CD4-positive, alpha-beta T cell (primary cell): ENCODE measurements around the gene MVP. TPM values are rescaled to one million over a fixed set of nuclear protein-coding genes. Genes with fewer than 3 reads are reported as not detected.
A peak's percentile ranks its signal among the peaks of the same experiment; 100 is the strongest.

Experiments
- ATAC-seq: fragments of 200-7000 bp; cut with Tn5 transposase; one replicate; pipeline ENCODE4 v1.10.0; 2022; ENCODE audit warnings: mild to moderate bottlenecking; ENCODE audit not compliant: poor library complexity
- CTCF ChIA-PET: fragments of 350-600 bp; sonication (Branson Sonifier 250); formaldehyde crosslinking; loops from one replicate; lab custom pipeline; 2021; ENCODE audit warnings: antibody characterized with exemption, inconsistent platforms; lab: Charles Lee
- POLR2A ChIA-PET: fragments of 350-600 bp; sonication (Branson Sonifier 250); formaldehyde crosslinking; loops from one replicate; lab custom pipeline; 2021; ENCODE audit warnings: antibody characterized with exemption, inconsistent platforms; lab: Charles Lee
- DNase-seq, 14 experiments: peaks; one replicate each; pipeline ENCODE4 v3.0.0-alpha.2; 2013 to 2020; ENCODE audit warnings: mixed read lengths in 2 of 14
- H3K27ac ChIP-seq, 2 donors: one replicate each; pipeline versions ENCODE4 v1.5.1 to v1.7.0; 2013; ENCODE audit warnings: low read length in 2 of 2, low read depth in 1 of 2, mild to moderate bottlenecking in 1 of 2
- H3K27me3 ChIP-seq, 2 experiments: 1 replicate in 1 of 2; 2 replicates in 1 of 2; pipeline versions ENCODE4 v1.6.1 to v1.7.0; 2013; ENCODE audit warnings: low read length in 2 of 2, control low read depth in 1 of 2, mild to moderate bottlenecking in 1 of 2, moderate library complexity in 1 of 2; ENCODE audit not compliant: insufficient read depth in 2 of 2, control insufficient read depth in 1 of 2
- H3K36me3 ChIP-seq: one replicate; pipeline ENCODE4 v1.6.1; 2013; ENCODE audit warnings: low read length, control low read depth; ENCODE audit not compliant: insufficient read depth
- H3K4me1 ChIP-seq: one replicate; pipeline ENCODE4 v1.6.1; 2013; ENCODE audit warnings: low read length, control low read depth; ENCODE audit not compliant: insufficient read depth
- H3K4me3 ChIP-seq: one replicate; pipeline ENCODE4 v1.5.1; 2013; ENCODE audit warnings: mild to moderate bottlenecking, low read length, moderate library complexity
- H3K9me3 ChIP-seq, 2 experiments: 1 replicate in 1 of 2; 2 replicates in 1 of 2; pipeline versions ENCODE4 v1.6.1 to v1.7.0; 2013; ENCODE audit warnings: low read length in 2 of 2, mild to moderate bottlenecking in 2 of 2, control low read depth in 1 of 2, moderate library complexity in 1 of 2; ENCODE audit not compliant: control insufficient read depth in 1 of 2, insufficient read depth in 1 of 2
- H3K27ac Mint-ChIP-seq: one replicate; pipeline ENCODE4 v1.8.0; 2020; ENCODE audit warnings: mixed read lengths
- H3K27me3 Mint-ChIP-seq: one replicate; pipeline ENCODE4 v1.8.0; 2021; ENCODE audit warnings: mixed read lengths
- H3K36me3 Mint-ChIP-seq: one replicate; pipeline ENCODE4 v1.8.0; 2021; ENCODE audit warnings: low read depth, mixed read lengths
- H3K4me1 Mint-ChIP-seq: one replicate; pipeline ENCODE4 v1.8.0; 2021; ENCODE audit warnings: low read depth, mixed read lengths
- H3K4me3 Mint-ChIP-seq: one replicate; pipeline ENCODE4 v1.8.0; 2020; ENCODE audit warnings: mild to moderate bottlenecking, mixed read lengths
- H3K9me3 Mint-ChIP-seq: one replicate; pipeline ENCODE4 v1.8.0; 2020; ENCODE audit warnings: mixed read lengths
- CTCF ChIP-seq: fragments of 200-600 bp; IDR thresholded peaks from one replicate; pipeline ENCODE4 v1.8.0; 2022; ENCODE audit warnings: antibody characterized with exemption, mild to moderate bottlenecking
- intact Hi-C, 2 experiments: fragments of 100-400 bp; cut with DNase I in 1 of 2; cut with micrococcal nuclease in 1 of 2; formaldehyde crosslinking; loops; one replicate each; pipeline versions ENCODE4 v1.15.1 to v1.9.0; 2023 to 2025; cut with DNase I, micrococcal nuclease
- total RNA-seq, 174 experiments: library from RNA in 2 of 174; stranded (reverse) in 2 of 174; gene quantifications; one replicate each; pipeline ENCODE4 v1.2.3 and lab custom pipeline; 2021 to 2026

The MVP gene
- total RNA-seq, 2 experiments from 2014 or later = 115 to 118 TPM

- POLR2A ChIA-PET = no interaction called here
- Histone ChIP-seq H3K9me3 (no peaks in the 10 kb centered on the region), H3K4me3 (no peak overlapping the region), H3K36me3 (peaks cover 89% of the 10 kb centered on the region), H3K27ac (no peak overlapping the region), H3K27me3 (no peaks in the 10 kb centered on the region), H3K4me1 (no peaks in the 10 kb centered on the region)
- H3K36me3 Mint-ChIP-seq = peaks cover 90% of the 10 kb centered on the region
- no peak for DNase-seq
- H3K9me3 Mint-ChIP-seq = no peaks in the 10 kb centered on the region
- no peaks in the 10 kb centered on the region for H3K27me3 Mint-ChIP-seq
- TF ChIP-seq CTCF = no peak
- no peak overlapping the region for H3K27ac Mint-ChIP-seq
- ATAC-seq = no peak
- no peak overlapping the region for H3K4me3 Mint-ChIP-seq
- CTCF ChIA-PET = interaction anchor here (0.6 to 0.7 kb wide), 3 partner anchors 8 to 255 kb away, joined by 3 read pairs; no protein-coding TSS in a partner anchor
- peaks cover under 1% of the 10 kb centered on the region for H3K4me1 Mint-ChIP-seq
- intact Hi-C loops = no loop called here
Measured at GRCh38 chr16:29835926-29836325, 15.7 kb downstream of the MVP start.

- intact Hi-C loops = no loop called here
Measured at GRCh38 chr16:29836623-29837022, 16.4 kb downstream of the MVP start.

GRCh38 chr16:29837841-29838240, 17.6 kb downstream of the MVP start:
- H3K4me3 ChIP-seq = no peak overlapping the region
- H3K36me3 ChIP-seq = peaks cover 91% of the 10 kb centered on the region
- H3K9me3 ChIP-seq = no peaks in the 10 kb centered on the region
- no peak for ATAC-seq
- TF ChIP-seq CTCF = no peak
- POLR2A ChIA-PET = interaction anchor here (0.8 kb wide), 1 partner anchor 17 kb away, joined by 3 read pairs; no protein-coding TSS in a partner anchor
- Mint-ChIP-seq H3K36me3 (peaks cover 83% of the 10 kb centered on the region), H3K9me3 (no peaks in the 10 kb centered on the region), H3K27ac (no peak overlapping the region), H3K4me3 (no peak overlapping the region), H3K27me3 (no peaks in the 10 kb centered on the region), H3K4me1 (no peaks in the 10 kb centered on the region)
- no peak overlapping the region for H3K27ac ChIP-seq
- DNase-seq = no peak
- intact Hi-C loops = no loop called here
- H3K27me3 ChIP-seq = no peaks in the 10 kb centered on the region
- CTCF ChIA-PET = interaction anchor here (1.7 to 2.9 kb wide), 2 partner anchors 11 to 30 kb away, joined by 4 to 19 read pairs; no protein-coding TSS in a partner anchor
- H3K4me1 ChIP-seq = no peaks in the 10 kb centered on the region

More at GRCh38 chr16:29836623-29837022, 16.4 kb downstream of the MVP start:
- Mint-ChIP-seq H3K4me3 (no peak overlapping the region), H3K9me3 (no peaks in the 10 kb centered on the region), H3K4me1 (no peaks in the 10 kb centered on the region), H3K27ac (peak overlapping the region; percentile 27), H3K27me3 (no peaks in the 10 kb centered on the region), H3K36me3 (peaks cover 89% of the 10 kb centered on the region)
- CTCF ChIA-PET = interaction anchor here (0.6 to 0.7 kb wide), 2 partner anchors 12 to 255 kb away, joined by 3 to 4 read pairs; no protein-coding TSS in a partner anchor
- TF ChIP-seq CTCF = no peak
- no peak for ATAC-seq
- Histone ChIP-seq H3K4me3 (no peak overlapping the region), H3K36me3 (peaks cover 89% of the 10 kb centered on the region), H3K27me3 (no peaks in the 10 kb centered on the region), H3K9me3 (no peaks in the 10 kb centered on the region), H3K4me1 (no peaks in the 10 kb centered on the region), H3K27ac (no peak overlapping the region)
- POLR2A ChIA-PET = no interaction called here
- DNase-seq = no peak
